Measurements from ENCODE around the gene ENTPD6.

GRCh38 chr20:25236450-25237304 is 41.2 kb downstream of the ENTPD6 start:
- no peak for TF ChIP-seq CTCF (IDR thresholded peaks at IDR 0.05)
- no peak for TF ChIP-seq EP300 (IDR thresholded peaks at IDR 0.05)
- TF ChIP-seq POLR2AphosphoS5 (IDR thresholded peaks at IDR 0.05), result no peak
